Hepatocyte (in vitro differentiated cells): Measurements from ENCODE around the gene RPTOR. TPM values are rescaled to one million over a fixed set of nuclear protein-coding genes. Genes with fewer than 3 reads are reported as not detected.

Source experiments
- DNase-seq: peaks from one replicate; pipeline ENCODE4 v3.0.0-alpha.2; 2016; ENCODE audit warnings: low spot score
- H2AFZ ChIP-seq: fragments of 200-600 bp; sonication (generic); 2 replicates; pipeline ENCODE4 v1.6.0; 2016; ENCODE audit warnings: antibody characterized with exemption, mild to moderate bottlenecking
- H3K27ac ChIP-seq: fragments of 200-600 bp; sonication (generic); 2 replicates; pipeline ENCODE4 v1.5.1; 2016; ENCODE audit warnings: mild to moderate bottlenecking
- H3K27me3 ChIP-seq: fragments of 200-600 bp; sonication (generic); 2 replicates; pipeline ENCODE4 v1.6.1; 2016
- H3K36me3 ChIP-seq: fragments of 200-600 bp; sonication (generic); replicated peaks from 2 replicates; pipeline ENCODE4 v1.5.1; 2016; ENCODE audit warnings: low read depth; ENCODE audit not compliant: insufficient read depth
- H3K4me1 ChIP-seq: fragments of 200-600 bp; sonication (generic); 2 replicates; pipeline ENCODE4 v1.5.1; 2016; ENCODE audit warnings: mild to moderate bottlenecking, moderate library complexity; ENCODE audit not compliant: insufficient read depth
- H3K4me2 ChIP-seq: fragments of 200-600 bp; sonication (generic); 2 replicates; pipeline ENCODE4 v1.6.0; 2016
- H3K4me3 ChIP-seq: fragments of 200-600 bp; sonication (generic); 2 replicates; pipeline ENCODE4 v1.5.1; 2016; ENCODE audit warnings: mild to moderate bottlenecking
- H3K79me2 ChIP-seq: fragments of 200-600 bp; sonication (generic); 2 replicates; pipeline ENCODE4 v1.6.0; 2017; ENCODE audit warnings: mild to moderate bottlenecking
- H3K9me2 ChIP-seq: fragments of 200-600 bp; sonication (generic); replicated peaks from 2 replicates; pipeline ENCODE4 v1.6.0; 2017; ENCODE audit warnings: mild to moderate bottlenecking; ENCODE audit not compliant: insufficient read depth
- H3K9me3 ChIP-seq: fragments of 200-600 bp; sonication (generic); 2 replicates; pipeline ENCODE4 v1.5.1; 2016; ENCODE audit warnings: low read depth, mild to moderate bottlenecking
- H4K20me1 ChIP-seq: fragments of 200-600 bp; sonication (generic); 2 replicates; pipeline ENCODE4 v1.6.0; 2016; ENCODE audit warnings: mild to moderate bottlenecking; ENCODE audit not compliant: insufficient read depth, poor library complexity, severe bottlenecking
- EZH2 ChIP-seq: fragments of 200-600 bp; sonication (generic); IDR thresholded peaks from 2 replicates; pipeline ENCODE4 v1.6.1; 2016; ENCODE audit warnings: antibody characterized with exemption, mild to moderate bottlenecking, borderline replicate concordance
- EZH2phosphoT487 ChIP-seq: fragments of 200-600 bp; sonication (generic); IDR thresholded peaks from one replicate; pipeline ENCODE4 v1.6.1; 2018; ENCODE audit warnings: antibody characterized with exemption, mild to moderate bottlenecking, low read depth, moderate library complexity; ENCODE audit not compliant: unreplicated experiment, severe bottlenecking
- WGBS: methylation state at CpG from one replicate; pipeline ENCODE4 v1.1.6; 2016; ENCODE audit warnings: low lambda C conversion rate; ENCODE audit errors: missing lambda C conversion rate; 5-methylcytosine and 5-hydroxymethylcytosine counted together
- polyA plus RNA-seq: library from polyadenylated mRNA; unstranded; fragments of >200 nt; fragmentation: Nextera tagmentation; extraction: Ambion mirVana; gene quantifications from 2 replicates; pipeline ENCODE4 v1.2.1, GENCODE V29; 2016
- total RNA-seq: library from RNA; depleted of rRNA; stranded (reverse); fragments of >200 nt; gene quantifications from 2 replicates; pipeline ENCODE4 v1.2.3, GENCODE V29; 2014
- TF ChIP-seq, protein P1 (sequence below): fragments of 200-600 bp; sonication (generic); IDR thresholded peaks from 2 replicates; pipeline ENCODE4 v1.5.1; 2016; ENCODE audit warnings: antibody characterized with exemption, mild to moderate bottlenecking; ENCODE audit not compliant: poor library complexity

The RPTOR gene
- total and polyA plus RNA-seq, 2 experiments from 2014 or later: 14.1 to 20.6 TPM

DNA sequence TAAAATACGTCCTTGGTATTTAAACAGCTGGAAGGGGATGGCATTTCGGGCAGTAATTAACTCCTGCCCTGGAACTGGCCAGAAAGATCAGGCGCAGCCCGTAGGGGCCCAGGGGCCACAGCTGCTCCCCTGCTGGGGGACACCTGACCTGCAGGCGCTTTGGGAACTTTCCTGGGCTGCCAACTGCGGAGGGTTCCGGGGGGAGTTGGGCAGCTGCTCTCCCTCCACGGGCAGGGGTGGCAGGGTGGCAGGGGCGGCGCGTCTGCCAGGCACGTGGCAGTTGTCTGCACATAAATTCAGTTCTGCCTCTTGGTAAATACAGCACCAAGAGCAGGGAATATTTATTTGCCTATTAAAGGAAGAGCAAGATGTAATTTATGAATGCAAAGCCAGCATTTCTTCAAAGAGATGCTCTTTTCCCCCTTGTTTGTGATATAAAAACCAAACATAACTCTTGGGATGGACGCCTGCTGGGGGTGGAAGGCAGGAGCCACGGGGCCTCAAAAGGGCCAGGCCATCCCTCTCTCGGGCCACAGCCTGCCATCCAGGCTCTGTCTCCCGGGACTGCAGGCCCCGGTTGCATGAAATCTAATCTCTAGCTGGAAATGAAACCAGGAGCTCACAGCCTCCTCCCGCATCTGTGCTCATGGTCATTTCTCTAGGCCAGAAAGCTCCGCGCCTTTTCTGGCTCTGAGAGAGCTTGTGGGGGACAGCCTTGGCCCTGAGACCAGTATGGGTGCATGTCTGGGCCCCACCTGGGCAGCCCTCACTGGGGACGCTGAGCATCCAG lies 417.1 kb downstream of the RPTOR start:
- no peak for TF ChIP-seq EZH2phosphoT487
- no peak for TF ChIP-seq EZH2
- no peaks in the 10 kb centered on the region for H3K27me3 ChIP-seq
- H3K27ac ChIP-seq: no peak overlapping the region
- WGBS: 90% methylated on average over 21 of the region's 21 CpGs
- DNase-seq: no peak
- H3K4me1 ChIP-seq: no peaks in the 10 kb centered on the region
- no peaks in the 10 kb centered on the region for H4K20me1 ChIP-seq
- no peak overlapping the region for H3K4me2 ChIP-seq
- no peaks in the 10 kb centered on the region for H3K36me3 ChIP-seq
- no peaks in the 10 kb centered on the region for H3K79me2 ChIP-seq
- H3K4me3 ChIP-seq: no peak overlapping the region
- H2AFZ ChIP-seq: no peak overlapping the region
- H3K9me3 ChIP-seq: no peaks in the 10 kb centered on the region
- H3K9me2 ChIP-seq: no peaks in the 10 kb centered on the region

DNA sequence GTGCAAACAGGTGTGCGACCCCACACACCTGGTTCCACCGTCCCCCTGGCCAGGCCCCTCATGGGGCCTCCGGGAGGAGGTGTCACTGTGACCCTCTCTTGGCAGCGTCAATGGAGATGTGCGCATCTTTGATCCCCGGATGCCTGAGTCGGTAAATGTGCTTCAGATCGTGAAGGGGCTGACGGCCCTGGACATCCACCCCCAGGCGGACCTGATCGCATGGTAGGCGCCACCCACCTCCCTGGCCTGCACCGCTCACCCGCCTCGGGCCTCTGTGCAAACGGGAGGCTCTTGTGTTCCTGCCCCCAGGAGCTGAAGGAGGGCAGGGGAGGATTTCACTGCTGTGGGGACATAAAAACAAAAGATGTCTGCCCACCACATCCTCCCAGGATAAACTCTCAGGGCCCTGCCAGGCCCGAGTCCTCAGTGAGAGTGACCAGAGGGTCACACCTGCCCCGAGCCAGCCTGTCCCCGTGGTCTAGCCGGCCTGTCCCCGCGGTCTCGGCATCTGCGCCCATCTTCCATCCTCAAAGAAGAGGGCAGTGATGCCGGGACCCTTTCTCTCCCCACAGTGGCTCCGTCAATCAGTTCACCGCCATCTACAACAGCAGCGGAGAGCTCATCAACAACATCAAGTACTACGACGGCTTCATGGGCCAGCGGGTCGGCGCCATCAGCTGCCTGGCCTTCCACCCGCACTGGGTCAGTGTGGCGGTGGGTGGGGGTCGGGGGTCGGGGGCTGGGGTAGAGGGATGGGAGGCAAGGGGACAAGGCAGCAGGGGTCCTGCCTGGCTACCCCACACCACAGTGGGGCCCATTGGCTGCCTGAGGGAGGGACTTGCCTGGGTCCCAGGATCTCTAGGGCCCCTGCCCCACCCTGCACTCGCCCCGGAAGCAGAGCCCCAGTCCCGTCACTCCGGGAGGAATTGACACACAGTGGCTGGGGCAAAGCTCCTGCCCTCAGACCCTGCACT lies 418.0 kb downstream of the RPTOR start:
- no peaks in the 10 kb centered on the region for H3K4me1 ChIP-seq
- no peaks in the 10 kb centered on the region for H3K9me3 ChIP-seq
- no peak for TF ChIP-seq EZH2phosphoT487
- TF ChIP-seq EZH2: no peak
- TF ChIP-seq, protein P1, sequence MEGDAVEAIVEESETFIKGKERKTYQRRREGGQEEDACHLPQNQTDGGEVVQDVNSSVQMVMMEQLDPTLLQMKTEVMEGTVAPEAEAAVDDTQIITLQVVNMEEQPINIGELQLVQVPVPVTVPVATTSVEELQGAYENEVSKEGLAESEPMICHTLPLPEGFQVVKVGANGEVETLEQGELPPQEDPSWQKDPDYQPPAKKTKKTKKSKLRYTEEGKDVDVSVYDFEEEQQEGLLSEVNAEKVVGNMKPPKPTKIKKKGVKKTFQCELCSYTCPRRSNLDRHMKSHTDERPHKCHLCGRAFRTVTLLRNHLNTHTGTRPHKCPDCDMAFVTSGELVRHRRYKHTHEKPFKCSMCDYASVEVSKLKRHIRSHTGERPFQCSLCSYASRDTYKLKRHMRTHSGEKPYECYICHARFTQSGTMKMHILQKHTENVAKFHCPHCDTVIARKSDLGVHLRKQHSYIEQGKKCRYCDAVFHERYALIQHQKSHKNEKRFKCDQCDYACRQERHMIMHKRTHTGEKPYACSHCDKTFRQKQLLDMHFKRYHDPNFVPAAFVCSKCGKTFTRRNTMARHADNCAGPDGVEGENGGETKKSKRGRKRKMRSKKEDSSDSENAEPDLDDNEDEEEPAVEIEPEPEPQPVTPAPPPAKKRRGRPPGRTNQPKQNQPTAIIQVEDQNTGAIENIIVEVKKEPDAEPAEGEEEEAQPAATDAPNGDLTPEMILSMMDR: no peak
- no peak for DNase-seq
- no peaks in the 10 kb centered on the region for H4K20me1 ChIP-seq
- H3K4me3 ChIP-seq: no peak overlapping the region
- H3K36me3 ChIP-seq: no peaks in the 10 kb centered on the region
- 94% methylated on average over 38 of the region's 41 CpGs for WGBS
- no peak overlapping the region for H3K4me2 ChIP-seq
- no peak overlapping the region for H3K27ac ChIP-seq
- H3K9me2 ChIP-seq: no peaks in the 10 kb centered on the region
- no peak overlapping the region for H2AFZ ChIP-seq
- H3K79me2 ChIP-seq: no peaks in the 10 kb centered on the region
- no peaks in the 10 kb centered on the region for H3K27me3 ChIP-seq

DNA sequence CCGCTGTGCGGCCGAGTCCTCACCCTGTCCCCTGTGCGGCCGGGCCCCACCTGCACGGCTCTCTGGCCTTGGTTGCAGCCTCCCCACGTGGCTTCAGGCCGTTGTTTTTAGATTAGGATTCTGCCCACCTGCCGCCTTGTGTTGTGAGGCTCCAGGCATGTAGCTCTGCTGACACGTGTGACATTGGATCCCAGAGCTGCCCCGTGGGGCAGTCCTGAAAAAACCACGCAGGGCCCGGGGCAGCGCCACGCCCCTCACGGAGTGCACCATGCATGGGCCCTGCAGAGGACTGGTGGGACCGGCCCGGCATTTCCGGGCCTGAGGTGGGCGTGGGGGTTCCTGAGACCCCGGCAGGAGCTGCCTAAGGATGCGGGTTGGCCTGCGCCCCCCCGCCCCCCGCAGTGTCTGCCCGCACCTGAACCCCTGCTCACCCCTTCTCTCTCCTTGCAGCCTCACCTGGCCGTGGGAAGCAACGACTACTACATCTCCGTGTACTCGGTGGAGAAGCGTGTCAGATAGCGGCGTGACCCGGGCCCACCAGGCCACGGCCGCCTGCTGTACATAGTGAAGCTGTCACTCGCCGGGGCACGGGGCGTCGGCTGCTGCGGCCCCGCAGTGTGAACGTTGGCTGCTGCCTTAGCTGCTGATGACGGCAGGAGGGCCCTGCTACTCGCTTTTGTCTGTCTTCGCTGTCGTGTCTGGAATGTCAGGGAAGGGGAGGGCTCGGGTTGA lies 419.3 kb downstream of the RPTOR start:
- H3K27ac ChIP-seq: no peak overlapping the region
- H3K27me3 ChIP-seq: no peaks in the 10 kb centered on the region
- H3K4me2 ChIP-seq: no peak overlapping the region
- H3K9me2 ChIP-seq: no peaks in the 10 kb centered on the region
- H3K9me3 ChIP-seq: no peaks in the 10 kb centered on the region
- H4K20me1 ChIP-seq: no peaks in the 10 kb centered on the region
- no peaks in the 10 kb centered on the region for H3K36me3 ChIP-seq
- WGBS: 95% methylated on average over 48 of the region's 49 CpGs
- no peaks in the 10 kb centered on the region for H3K79me2 ChIP-seq
- H3K4me3 ChIP-seq: no peak overlapping the region
- no peak overlapping the region for H2AFZ ChIP-seq
- H3K4me1 ChIP-seq: peaks cover 7% of the 10 kb centered on the region
- DNase-seq: no peak
- TF ChIP-seq EZH2phosphoT487 (no peak), EZH2 (no peak)
- TF ChIP-seq, protein P1: no peak
